Measurements from ENCODE around the gene CELSR2.
"Not testable (repeated sequence)": the region's sequence is repeated elsewhere in the genome, so short reads cannot be mapped to it uniquely, and the experiment has no call there.

The CELSR2 gene

DNA sequence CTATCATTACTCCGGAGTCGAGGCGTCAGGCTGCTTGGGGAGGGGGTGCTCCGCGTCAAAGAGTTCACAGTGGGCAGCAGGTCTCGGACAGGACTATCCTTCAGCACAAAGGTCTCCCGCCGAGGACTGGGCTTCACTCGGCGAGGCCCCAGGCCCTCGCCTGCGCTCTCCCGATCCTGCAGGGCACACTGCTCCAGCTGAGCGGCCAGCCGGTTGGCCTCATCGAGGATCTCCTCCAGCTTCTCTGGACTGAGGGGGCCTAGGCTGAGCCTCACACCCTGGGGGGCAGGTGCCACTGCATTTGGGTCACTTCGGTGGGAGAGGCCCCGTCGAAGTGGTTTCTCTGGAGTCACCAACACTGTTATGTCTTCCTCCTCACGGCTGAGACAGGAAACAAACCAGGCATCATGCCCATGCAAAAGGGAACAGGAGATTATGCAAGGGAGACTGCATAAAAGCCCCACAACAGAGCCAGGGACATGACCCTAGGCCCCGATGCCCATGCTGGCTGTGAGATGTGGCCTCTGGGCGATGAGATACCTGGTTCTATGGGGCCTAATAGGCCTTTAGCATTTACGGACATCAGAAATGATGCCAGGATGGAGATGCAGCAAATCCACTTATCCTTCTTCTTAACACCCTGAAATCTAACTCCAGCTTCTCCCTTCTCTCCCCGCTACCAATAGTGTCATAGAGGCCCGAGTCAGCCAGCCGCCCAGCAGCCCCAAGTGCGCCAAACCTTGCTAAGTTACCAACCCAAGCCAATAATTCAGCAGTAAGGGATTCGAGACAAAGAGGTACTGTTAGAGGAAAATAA is 32.5 kb downstream of the CELSR2 start:
- DNase-seq = no peak

DNA sequence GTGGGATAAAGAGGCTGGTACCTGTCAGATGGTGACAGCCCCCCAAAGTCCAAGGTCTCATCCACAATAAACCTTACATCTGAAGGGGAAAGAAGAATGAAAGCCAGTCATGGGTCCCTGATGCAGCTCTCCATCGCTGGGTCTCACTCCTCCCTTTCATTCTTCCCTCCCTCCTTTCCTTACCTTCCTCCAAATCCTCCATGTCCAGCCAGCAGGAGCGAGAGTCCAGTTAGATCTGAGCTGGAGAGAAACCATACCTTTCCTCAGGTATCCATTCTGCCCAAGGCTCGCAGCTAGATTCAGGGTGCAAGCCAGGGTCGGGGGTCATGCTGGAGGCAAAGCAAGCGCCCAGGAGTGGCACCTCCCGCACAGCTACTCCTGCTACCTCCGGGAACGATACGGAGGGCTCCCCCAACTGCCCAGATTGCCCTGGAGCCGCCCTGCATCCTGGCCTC is 33.2 kb downstream of the CELSR2 start:
- DNase-seq = no peak

DNA sequence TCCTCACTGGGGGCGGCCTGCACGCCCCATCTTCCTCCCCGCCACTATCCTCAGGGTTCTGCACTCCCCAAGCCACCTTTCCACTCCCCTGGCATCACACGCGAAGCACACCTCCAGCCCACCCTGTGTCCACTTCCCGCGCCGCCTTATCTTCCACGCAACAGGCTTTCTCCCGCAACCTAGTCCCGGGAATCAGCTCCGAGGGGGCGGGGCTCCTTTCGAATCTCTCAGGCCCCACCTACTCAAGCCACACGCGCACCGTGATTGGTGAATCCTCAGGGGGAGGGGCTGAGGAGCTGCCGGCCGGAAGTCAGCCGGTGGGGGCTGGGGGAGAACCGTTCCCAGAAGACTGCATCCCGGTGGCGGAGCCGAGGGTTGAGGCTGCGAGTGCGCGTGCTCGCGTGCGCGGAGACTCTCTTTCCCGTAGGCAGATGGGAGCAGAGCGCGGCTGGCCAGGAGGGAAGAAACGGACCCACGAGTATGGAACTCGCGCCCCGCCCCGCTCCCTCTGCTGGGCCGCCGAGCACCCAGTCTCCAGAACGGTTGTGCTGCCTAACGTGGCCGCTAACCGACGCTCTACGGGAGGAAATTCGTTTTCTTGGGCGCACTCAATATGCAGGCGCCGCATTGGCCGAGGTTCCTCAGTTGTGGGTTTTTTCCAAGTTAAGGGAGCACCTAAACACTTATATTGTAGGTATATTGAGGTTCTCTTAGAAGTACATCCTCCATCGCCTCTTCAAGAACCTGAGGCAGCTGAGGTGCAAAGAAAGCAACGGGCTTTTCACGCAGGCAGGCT is 33.8 kb downstream of the CELSR2 start, which contains the start of gene PSRC1:
Gene PSRC1 (minus strand): TSS at position 194 of the 796 bp plus-strand sequence.
- DNase-seq = peak; percentile 81

DNA sequence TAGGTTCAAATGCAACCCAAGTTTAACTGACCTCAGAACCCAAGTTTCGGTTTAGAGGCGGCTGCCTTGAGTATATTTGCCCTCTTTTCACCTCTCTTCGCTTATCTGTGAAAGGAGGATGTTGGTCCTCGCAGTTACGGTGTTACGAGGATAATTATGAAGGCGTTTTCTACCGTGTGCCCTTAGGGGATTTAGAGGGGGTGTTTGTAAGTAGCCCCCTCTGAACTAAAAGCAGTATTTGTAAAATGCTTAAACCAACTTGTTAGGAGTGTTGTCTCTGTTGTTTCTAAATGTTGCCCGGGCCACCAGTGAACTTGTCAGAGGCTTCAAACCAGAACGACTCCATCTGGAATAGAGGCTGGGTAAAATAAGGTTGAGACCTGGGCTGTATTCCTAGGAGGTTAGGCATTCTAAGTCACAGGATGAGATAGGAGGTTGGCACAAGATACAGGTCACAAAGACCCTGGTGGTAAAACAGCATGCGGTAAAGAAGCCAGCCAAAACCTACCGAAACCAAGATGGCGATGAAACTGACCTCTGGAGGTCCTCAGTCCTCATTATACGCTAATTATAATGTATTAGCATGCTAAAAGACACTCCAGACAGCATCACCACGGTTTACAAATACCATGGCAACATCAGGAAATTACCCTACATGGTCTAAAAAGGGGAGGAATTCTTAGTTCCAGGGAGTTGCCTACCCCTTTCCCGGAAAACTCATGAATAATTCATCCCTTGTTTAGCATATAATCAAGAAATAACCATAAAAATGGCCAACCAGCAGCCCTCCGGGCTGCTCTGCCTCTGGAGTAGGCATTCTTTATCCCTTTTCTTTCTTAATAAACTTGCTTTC is 34.6 kb downstream of the CELSR2 start:
- no peak for DNase-seq

DNA sequence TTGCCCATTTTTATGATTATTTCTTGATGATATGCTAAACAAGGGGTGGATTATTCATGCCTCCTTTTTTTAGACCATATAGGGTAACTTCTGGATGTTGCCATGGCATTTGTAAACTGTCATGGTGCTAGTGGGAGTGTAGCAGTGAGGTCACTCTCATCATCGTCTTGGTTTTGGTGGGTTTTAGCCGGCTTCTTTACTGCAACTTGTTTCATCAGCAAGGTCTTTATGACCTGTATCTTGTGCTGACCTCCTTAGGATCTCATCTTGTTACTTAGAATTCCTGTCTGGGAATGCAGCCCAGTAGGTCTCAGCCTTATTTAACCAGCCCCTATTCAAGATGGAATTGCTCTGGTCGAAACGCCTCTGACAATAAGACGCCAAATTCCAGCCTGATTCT is 37.4 kb downstream of the CELSR2 start:
- not testable (repeated sequence) for DNase-seq

DNA sequence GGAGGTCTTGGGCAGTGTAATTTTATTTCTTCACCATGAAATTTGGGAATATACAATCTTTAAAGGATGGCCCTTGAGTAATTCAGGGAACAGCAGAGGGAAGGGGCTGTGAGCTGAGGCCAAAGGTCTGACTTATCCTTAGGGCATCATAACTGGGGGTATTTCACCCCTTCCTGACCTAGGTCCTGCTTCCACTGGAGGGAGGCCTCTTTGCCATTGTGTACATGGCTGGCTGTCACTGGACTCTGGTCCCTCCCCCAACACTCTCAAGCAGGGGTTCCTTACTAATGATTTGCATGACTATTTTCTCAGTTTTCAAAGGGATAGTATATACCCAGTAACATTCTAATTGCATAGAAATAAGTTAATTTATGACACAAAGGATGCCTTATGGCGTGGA is 40.8 kb downstream of the CELSR2 start:
- no peak for DNase-seq

DNA sequence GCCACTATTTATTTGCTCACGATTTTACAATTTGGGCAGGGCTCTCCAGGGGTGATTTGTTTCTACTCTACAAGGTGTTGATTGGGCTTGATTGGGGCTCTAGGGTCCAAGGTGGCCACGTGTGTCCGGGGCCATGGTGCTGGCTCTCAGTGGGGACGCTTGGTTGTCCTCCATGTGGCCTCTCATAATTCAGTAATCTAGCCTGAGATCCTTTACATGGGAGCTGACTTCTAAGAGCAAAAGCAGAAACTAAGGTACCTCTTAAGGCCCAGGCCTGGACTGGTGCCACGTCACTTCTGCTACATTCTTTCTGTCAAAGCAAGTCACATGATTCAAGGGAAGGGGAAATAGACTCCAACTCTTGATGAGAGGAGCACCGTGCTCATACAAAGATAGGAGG is 41.7 kb downstream of the CELSR2 start:
- DNase-seq = no peak

DNA sequence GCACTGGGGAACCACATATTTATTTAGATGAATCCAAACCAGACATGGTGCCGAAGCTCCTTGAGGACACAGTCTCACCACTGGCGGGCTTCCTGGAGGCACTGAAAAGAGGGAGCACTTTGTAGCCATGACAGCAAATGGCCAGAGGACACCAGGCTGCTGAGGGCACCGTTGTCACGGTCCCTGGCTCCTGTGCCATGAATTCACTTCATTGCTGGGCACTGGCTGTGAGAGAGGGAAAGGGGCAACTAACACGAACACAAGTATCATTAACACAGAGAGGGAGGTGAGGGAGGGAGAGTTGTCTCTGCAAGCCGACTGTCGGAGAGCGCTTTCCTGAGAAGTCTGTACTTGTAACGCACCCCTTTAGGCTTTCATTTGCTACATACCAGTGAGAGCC is 43.0 kb downstream of the CELSR2 start:
- no peak for DNase-seq

DNA sequence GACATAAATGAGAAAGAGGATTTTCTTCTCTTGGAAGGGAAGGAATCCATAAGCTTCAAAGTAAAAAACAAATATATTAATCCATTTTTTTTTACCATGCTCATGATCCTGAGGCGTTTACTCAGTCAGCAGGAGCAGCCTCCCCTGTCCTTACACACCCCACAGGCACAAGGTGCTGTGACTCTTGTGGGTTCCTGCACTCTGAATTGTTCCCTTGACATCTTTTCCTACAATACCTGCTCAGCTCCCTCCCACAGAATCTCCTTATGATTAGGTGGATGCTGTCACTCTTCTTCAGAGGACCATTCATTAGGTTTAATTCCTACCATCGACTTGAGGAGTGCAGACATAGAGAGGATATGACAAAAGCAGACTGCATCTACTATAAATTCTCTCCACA is 43.7 kb downstream of the CELSR2 start:
- no peak for DNase-seq

DNA sequence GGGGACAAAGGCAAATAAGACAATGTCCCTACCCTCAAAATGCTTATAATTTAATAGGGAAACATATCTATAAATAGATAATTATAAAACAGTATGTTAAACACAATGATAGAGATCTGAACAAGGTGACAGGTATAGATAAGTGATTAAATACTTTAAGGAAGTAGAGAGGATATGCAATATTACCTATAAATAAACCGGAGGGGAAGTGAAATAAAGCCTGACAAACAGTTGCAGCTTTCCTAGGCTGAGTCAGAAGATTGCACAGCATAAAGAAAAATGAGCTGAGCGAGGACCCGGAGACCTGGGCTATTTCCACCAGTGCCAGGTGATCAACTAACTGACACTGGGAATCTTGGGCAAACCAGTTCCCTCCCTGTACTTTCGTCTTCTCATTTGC is 45.1 kb downstream of the CELSR2 start:
- DNase-seq = no peak

DNA sequence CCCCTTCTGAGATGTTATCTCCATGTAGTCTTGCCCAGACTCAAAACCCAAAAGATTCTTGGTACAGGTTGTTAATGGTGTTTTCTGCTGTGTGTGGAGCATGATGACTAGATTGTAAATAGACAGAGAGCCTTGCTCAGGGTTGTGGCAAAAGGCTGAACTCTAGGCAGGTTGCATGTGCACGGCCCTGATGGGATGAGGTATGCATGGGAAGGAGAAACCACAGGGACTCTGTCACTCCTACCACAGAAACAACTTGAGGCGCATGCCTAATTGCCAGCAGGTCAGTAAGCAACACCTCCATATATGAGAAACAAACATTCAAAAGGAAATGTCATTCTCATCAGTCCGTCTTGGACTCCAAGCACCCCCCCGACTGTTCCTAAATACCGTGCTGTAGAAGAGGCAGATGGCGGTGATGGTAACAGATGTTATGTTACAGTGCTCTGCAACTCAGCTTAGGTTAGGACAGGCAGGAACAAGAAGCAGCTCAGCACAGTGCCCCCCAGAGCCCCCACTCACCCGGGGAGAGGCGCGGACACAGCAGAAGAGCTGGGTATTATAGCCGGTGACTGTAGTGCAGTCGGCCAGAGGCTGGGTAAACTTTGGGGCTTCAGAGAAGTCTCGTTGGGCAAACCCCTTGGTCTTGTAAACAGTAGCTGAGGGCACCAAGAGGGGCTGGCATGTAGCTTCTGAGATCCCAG is 46.5 kb downstream of the CELSR2 start:
- DNase-seq = no peak

DNA sequence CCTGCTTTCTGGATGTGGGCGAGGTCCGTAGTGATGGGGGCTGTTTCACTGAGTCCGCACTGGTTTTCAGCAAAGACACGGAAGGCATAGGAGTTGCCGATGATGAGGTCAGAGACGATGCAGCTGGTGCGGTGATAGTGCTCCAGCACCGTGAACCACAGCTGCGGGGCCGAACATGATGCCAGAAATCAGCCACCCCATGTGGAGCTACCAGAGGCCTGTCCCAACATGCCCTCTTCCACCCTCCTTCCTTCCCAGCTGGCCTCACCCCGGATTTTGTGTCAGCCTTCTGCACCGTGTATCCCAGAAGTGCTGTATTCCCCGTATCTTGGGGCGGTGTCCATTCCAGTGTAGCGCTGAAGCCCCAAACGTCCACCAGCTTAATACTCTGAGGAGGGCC is 47.4 kb downstream of the CELSR2 start:
- no peak for DNase-seq

DNA sequence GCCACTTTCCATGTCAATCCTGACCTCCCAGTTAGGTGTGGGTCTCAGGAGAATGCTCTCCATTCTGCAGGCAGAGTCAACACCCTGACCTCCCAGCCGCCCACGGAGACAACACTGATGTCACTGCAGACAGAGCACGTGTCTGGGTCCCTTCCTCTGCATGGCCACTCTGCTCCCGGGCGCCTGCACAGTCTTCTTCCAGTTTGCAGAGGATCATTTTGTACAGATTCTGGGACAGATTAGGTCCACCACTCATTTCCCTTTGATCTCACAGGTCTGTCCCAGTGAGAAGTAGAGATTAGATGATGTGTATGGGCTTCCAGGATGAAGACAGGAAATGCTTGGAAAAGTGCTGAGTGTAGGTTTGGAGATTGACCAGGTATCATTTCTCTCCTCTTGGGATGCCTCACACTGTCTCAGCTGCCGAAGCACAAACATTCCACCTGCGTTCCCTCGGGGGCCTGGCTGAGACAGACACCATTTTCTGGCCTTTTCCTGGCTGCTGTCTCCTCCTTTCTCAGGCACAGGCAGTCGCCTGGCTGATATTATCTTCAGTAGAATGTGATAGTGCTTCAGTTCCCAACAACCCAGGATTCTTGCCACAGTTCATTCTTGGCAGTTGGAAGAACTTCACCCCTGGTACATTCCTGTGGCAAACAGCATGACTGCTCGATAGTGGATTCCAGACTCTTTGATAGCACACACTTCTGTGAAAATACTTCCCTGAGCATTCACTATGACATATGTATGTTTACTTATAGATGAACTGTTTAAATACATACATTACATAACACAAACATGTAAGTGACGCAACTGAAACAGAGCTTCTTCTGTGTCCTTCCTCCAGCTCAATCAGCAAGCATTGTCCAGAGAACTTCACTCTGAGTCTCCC is 49.6 kb downstream of the CELSR2 start:
- no peak for DNase-seq

DNA sequence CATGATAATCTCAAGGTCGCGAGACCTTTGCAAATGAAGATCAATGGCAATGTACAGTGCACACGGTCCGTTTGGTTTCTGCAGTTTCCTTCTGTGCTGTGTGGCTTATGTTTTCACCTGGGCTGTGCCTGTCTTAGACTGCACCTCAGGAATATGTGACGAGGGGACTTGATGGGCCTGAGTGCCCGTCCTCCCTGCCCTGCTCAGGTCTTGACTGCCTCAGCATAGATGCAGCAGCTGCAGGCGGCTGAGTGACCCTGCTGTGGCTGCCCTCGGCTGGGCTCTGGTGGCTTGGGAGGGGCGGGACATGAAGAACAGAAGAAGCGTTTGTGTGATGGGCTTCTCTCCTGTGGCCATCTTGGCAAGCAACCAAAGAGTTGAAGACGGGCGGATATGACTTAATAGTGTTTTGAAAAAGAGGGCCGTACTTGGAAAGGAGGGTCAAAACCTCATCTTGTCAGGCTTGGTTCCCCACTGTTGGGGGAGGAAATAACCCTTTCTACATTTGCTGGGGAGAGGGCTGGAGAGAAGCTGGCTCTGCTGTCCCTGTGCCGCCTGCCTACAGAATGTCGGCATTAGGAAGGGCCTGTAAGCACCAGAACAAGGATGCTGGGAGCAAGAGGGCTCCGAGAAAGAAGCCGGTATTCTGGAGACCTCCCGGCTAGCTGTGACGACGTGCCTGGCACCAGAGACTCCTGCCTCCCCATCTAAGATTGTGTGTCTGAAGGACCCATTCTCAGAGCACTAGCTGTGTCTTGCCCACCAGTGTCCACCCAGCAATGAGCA is 50.4 kb downstream of the CELSR2 start:
- DNase-seq = no peak

DNA sequence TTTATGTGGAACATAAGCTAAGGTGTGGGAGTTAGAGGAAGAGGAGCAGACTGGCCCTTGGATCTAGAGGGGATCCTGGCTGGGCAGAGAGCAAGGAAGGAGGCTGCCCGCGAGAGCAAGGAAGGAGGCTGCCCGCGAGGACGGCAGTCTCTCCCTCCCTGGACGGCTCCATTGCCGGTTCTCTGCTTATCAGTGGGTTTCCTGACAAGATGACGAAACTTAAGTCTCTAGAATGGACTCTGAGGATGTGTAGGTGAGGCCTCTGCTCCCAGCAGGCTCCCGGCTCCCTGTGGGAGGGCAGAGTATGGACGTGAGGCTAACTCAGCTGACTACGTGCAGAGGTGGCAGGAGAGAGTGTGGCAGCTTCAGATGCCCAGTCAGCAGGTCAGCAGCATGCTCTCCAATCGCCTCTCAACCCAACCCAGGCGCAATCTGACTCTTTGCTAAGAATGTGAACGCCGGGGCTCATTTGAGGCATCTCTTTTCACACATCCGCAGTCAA is 51.4 kb downstream of the CELSR2 start:
- DNase-seq = no peak

DNA sequence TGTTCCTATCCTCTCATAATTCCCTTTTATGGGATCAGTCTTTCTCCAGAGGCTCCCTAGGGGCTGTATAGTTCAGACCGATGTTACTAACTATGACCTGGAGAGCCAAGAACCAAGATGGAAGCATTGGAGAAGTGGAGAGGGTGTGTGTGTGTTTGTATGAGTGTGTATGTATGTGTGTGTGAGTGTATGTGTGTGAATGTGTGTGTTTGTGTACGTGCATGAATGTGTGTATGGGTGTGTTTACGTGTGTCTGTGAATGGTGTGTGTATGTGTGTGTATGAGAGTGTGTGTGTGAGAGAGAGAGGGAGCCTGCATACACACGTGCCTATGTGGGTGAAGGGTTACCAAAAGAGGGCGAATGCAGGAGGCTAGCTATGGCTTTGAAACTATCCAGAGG is 52.5 kb downstream of the CELSR2 start:
- DNase-seq = no peak

DNA sequence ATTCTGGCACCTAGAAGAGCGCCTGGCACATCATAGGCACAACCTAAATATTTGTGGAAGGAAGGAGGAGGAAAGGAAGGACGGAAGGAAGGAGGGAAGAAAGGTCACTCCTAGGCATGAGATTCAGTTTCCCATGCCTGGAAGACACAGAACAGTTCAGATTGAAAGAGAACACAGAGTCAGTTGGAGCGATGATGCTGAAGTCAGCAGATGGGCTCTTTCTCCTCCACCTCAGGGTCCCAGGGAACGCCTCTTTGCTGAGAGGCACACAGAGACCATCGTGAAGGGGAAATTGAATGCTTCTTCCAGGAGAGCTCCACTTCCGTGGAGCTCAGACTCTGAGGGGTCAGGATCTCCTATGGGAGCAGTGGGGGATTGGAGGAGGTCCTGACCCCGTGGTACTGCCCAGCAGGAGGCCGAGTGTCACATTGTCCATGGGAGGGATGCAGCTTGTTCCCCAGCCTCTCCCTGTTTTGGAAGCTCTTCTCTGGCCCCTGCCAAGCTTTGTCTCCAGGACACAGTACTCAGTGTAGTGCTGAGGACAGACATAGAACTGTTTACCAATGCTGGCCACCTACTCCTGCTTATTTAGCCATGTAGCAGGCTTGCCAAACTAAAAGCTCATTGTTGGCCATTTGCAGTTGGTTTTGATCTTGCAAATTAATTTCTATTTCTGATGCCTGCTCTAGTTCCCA is 55.0 kb downstream of the CELSR2 start:
- no peak for DNase-seq

DNA sequence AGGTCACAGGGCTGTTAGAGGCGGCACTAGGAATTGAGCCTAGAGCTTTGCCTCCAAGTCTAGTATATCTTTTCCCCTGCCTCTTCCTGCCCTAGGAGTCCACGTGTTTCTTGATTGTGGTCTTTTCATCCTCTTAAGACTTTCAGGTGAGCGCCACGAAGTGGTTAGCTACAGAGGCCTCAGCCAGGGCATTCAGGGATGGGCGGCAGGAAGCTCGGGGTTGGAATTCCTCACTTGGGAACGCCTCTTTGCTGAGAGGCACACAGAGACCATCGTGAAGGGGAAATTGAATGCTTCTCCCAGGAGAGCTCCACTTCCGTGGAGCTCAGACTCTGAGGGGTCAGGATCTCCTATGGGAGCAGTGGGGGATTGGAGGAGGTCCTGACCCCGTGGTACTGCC is 56.7 kb downstream of the CELSR2 start:
- not testable (repeated sequence) for DNase-seq

DNA sequence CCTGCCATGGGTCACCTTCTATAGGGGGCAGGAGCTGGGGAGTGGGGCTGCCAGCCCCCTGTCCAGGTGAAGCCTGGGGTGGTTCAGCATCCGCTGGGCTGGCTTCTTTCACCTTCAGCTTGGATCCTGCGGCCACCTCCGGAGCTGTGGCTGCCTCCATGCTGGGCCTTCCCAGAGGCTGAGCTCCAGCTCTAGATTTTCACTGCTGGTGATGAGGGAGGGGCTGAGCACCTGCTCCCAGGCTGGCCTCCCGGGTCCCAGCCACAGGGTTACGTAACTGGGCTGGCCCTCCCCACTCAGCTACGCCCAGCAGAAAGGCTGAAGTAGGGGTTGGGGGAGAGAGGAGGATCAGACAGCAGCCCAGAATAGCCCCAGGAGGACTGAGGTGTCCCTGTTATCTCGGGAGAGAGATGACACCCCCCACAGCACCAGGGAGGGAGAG is 57.5 kb downstream of the CELSR2 start, which contains the start of gene MYBPHL:
Gene MYBPHL (minus strand): TSS at position 180 of the 442 bp plus-strand sequence. CDS start 20 bp downstream, at position 160.
- no peak for DNase-seq
